Hematopoietic multipotent progenitor cell treated with erythropoietin and hydrocortisone succinate and interleukin-3 and kit ligand, for 15 days (in vitro differentiated cells): Measurements from ENCODE around the gene SORCS1.

Experiments used
- DNase-seq: peaks from one replicate; pipeline ENCODE4 v3.0.0-alpha.2; 2015; ENCODE audit warnings: low spot score

The SORCS1 gene

GRCh38 chr10:106540645-106541044 is 623.9 kb downstream of the SORCS1 start:
- no peak for DNase-seq

GRCh38 chr10:106537866-106538265 is 626.6 kb downstream of the SORCS1 start:
- no peak for DNase-seq

GRCh38 chr10:106535304-106535953 is 629.1 kb downstream of the SORCS1 start:
- no peak for DNase-seq

GRCh38 chr10:106534441-106534840 is 630.1 kb downstream of the SORCS1 start:
- no peak for DNase-seq

- no peak for DNase-seq
These were observed 635.8 kb downstream of the SORCS1 start for GRCh38 chr10:106528702-106529101.

GRCh38 chr10:106525835-106526234 is 638.7 kb downstream of the SORCS1 start:
- DNase-seq, result no peak
